Upper lobe of left lung (tissue), 4 donors: ENCODE measurements around the gene SGIP1.

Experiments
- CTCF ChIP-seq, 6 experiments: fragments of 450-650 bp in 4 of 6; fragments of 200-600 bp in 2 of 6; sonication (generic) in 2 of 6; IDR thresholded peaks; one replicate each; pipeline ENCODE4 v1.5.1; 2016 to 2019; ENCODE audit warnings: antibody characterized with exemption in 6 of 6
- EP300 ChIP-seq, 4 donors: sonication (generic); formaldehyde crosslinking; IDR thresholded peaks; one replicate each; pipeline ENCODE4 v1.5.1; 2017; ENCODE audit warnings: antibody characterized with exemption in 4 of 4, control low read depth in 2 of 4
- POLR2A ChIP-seq, 4 donors: fragments of 450-650 bp; IDR thresholded peaks; one replicate each; pipeline ENCODE4 v1.5.1; 2016 to 2017; ENCODE audit warnings: antibody characterized with exemption in 4 of 4, mild to moderate bottlenecking in 2 of 4
- POLR2AphosphoS5 ChIP-seq, 2 donors: sonication (generic); formaldehyde crosslinking; IDR thresholded peaks; one replicate each; pipeline ENCODE4 v1.5.1; 2017; ENCODE audit warnings: antibody characterized with exemption in 2 of 2

- TF ChIP-seq POLR2AphosphoS5 (IDR thresholded peaks at IDR 0.05) (no peak), CTCF (IDR thresholded peaks at IDR 0.05) (no peak), POLR2A (IDR thresholded peaks at IDR 0.05) (no peak), EP300 (IDR thresholded peaks at IDR 0.05) (no peak)
These were observed 150.4 kb downstream of the SGIP1 start for GRCh38 chr1:66684353-66684752.
